ENCODE data around the gene MRFAP1L1. TPM values are rescaled to one million over a fixed set of nuclear protein-coding genes. Genes with fewer than 3 reads are reported as not detected.
"Not testable (repeated sequence)": the region's sequence is repeated elsewhere in the genome, so short reads cannot be mapped to it uniquely, and the experiment has no call there.

MRFAP1L1 gene
- polyA plus RNA-seq, 10 donors, result 50.5 to 76.3 (median 56.8) TPM

GRCh38 chr4:6692806-6693205 lies 16.9 kb downstream of the MRFAP1L1 start:
- DNase-seq, result peak in 2 of 3 donors; percentile 14 to 54

GRCh38 chr4:6692379-6692778 lies 17.3 kb downstream of the MRFAP1L1 start:
- DNase-seq, result no peak

GRCh38 chr4:6689506-6689960 lies 20.1 kb downstream of the MRFAP1L1 start:
- DNase-seq, result no peak

- peak; percentile 37 to 86 (median 74) for DNase-seq
Measured at GRCh38 chr4:6688879-6689505, 20.7 kb downstream of the MRFAP1L1 start.

- DNase-seq, result no peak
Measured at GRCh38 chr4:6687947-6688878, 21.5 kb downstream of the MRFAP1L1 start.

GRCh38 chr4:6686104-6686787 lies 23.4 kb downstream of the MRFAP1L1 start:
- DNase-seq, result no peak

GRCh38 chr4:6684656-6685055 lies 25.0 kb downstream of the MRFAP1L1 start:
- no peak for DNase-seq

GRCh38 chr4:6682862-6683590 lies 26.6 kb downstream of the MRFAP1L1 start:
- DNase-seq, result no peak

GRCh38 chr4:6681191-6681590 lies 28.5 kb downstream of the MRFAP1L1 start:
- no peak for DNase-seq

- DNase-seq, result no peak
Measured at GRCh38 chr4:6680372-6681034, 29.2 kb downstream of the MRFAP1L1 start.

- DNase-seq, result no peak
Measured at GRCh38 chr4:6676722-6677558, 32.7 kb downstream of the MRFAP1L1 start.

GRCh38 chr4:6674500-6675149 lies 35.0 kb downstream of the MRFAP1L1 start:
- no peak for DNase-seq

- peak; percentile 94 to 98 (median 97) for DNase-seq
Measured at GRCh38 chr4:6673660-6674499, 35.8 kb downstream of the MRFAP1L1 start.

GRCh38 chr4:6673191-6673659 lies 36.4 kb downstream of the MRFAP1L1 start:
- peak in 1 of 3 donors; percentile 48 for DNase-seq

- not testable (repeated sequence) for DNase-seq
Measured at GRCh38 chr4:6672541-6673190, 37.0 kb downstream of the MRFAP1L1 start.

GRCh38 chr4:6672131-6672530 lies 37.5 kb downstream of the MRFAP1L1 start:
- DNase-seq, result no peak

GRCh38 chr4:6671648-6672047 lies 38.0 kb downstream of the MRFAP1L1 start:
- no peak for DNase-seq

GRCh38 chr4:6668391-6668790 lies 41.3 kb downstream of the MRFAP1L1 start:
- no peak for DNase-seq
